Right ventricle myocardium superior (tissue), 1 donor: ENCODE results near the gene PAK2. TPM values are rescaled to one million over a fixed set of nuclear protein-coding genes. Genes with fewer than 3 reads are reported as not detected.
A peak's percentile ranks its signal among the peaks of the same experiment; 100 is the strongest.
"Not testable (repeated sequence)": the region's sequence is repeated elsewhere in the genome, so short reads cannot be mapped to it uniquely, and the experiment has no call there.

Experiments
- ATAC-seq: fragments of 200-7000 bp; cut with Tn5 transposase; one replicate; pipeline ENCODE4 v1.9.1; 2020; ENCODE audit warnings: mild to moderate bottlenecking; ENCODE audit not compliant: poor library complexity
- DNase-seq: peaks from one replicate; pipeline ENCODE4 v3.0.0-alpha.2; 2020
- intact Hi-C: fragments of 100-400 bp; cut with DNase I; formaldehyde crosslinking; loops from one replicate; pipeline ENCODE4 v1.11.2; 2022
- total RNA-seq: library from RNA; stranded (reverse); fragmentation: NEBNext Ultra II Directional; extraction: Animal tissue kit (Norgen Biotek cat#: 25700); gene quantifications from one replicate; pipeline ENCODE4 v1.2.1, GENCODE V29; 2021
- donor health status: DM: no; HTN: yes; CAD: no; lungs with severe emphysema.

The PAK2 gene
- total RNA-seq, 1 donor from 2014 or later, result 40.6 TPM

- intact Hi-C loops, result no loop called here
- ATAC-seq, result no peak
Measured at GRCh38 chr3:196821806-196822355, 82.2 kb downstream of the PAK2 start.

GRCh38 chr3:196829651-196830050 lies 90.0 kb downstream of the PAK2 start:
- intact Hi-C loops, DNase-seq, ATAC-seq: not testable (repeated sequence)

More at GRCh38 chr3:196821806-196822355, 82.2 kb downstream of the PAK2 start:
- DNase-seq, result no peak

- intact Hi-C loops, result no loop called here
- ATAC-seq, result no peak
- no peak for DNase-seq
Measured at GRCh38 chr3:196835086-196835485, 95.4 kb downstream of the PAK2 start.

- DNase-seq, intact Hi-C loops, ATAC-seq: not testable (repeated sequence)
Measured at GRCh38 chr3:196836626-196837025, 97.0 kb downstream of the PAK2 start.

GRCh38 chr3:196837819-196838420 lies 98.3 kb downstream of the PAK2 start:
- peak; percentile 62 for DNase-seq
- no peak for ATAC-seq
- intact Hi-C loops, result no loop called here

GRCh38 chr3:196839351-196839750 lies 99.7 kb downstream of the PAK2 start:
- DNase-seq, ATAC-seq, intact Hi-C loops: not testable (repeated sequence)

GRCh38 chr3:196842567-196843434 lies 103.1 kb downstream of the PAK2 start:
- intact Hi-C loops, result no loop called here
- DNase-seq (no peak), ATAC-seq (no peak)

- DNase-seq (no peak), ATAC-seq (no peak)
- intact Hi-C loops, result no loop called here
Measured at GRCh38 chr3:196843435-196844110, 103.9 kb downstream of the PAK2 start.

GRCh38 chr3:196844235-196845219 lies 104.9 kb downstream of the PAK2 start:
- ATAC-seq, DNase-seq, intact Hi-C loops: not testable (repeated sequence)

- DNase-seq, intact Hi-C loops, ATAC-seq: not testable (repeated sequence)
Measured at GRCh38 chr3:196848375-196848774, 108.7 kb downstream of the PAK2 start.

GRCh38 chr3:196849180-196849741 lies 109.6 kb downstream of the PAK2 start:
- no peak for ATAC-seq
- intact Hi-C loops, result no loop called here
- DNase-seq, result no peak

- intact Hi-C loops, result loop anchor here (10.0 kb wide), 1 partner anchor 82 kb away; the partner anchor contains the start of gene NCBP2
- DNase-seq, ATAC-seq: not testable (repeated sequence)
Measured at GRCh38 chr3:196863000-196863399, 123.3 kb downstream of the PAK2 start.

GRCh38 chr3:196867155-196867506 lies 127.5 kb downstream of the PAK2 start:
- DNase-seq (no peak), ATAC-seq (no peak)
- intact Hi-C loops, result loop anchor here (10.0 kb wide), 1 partner anchor 78 kb away; the partner anchor contains the start of gene NCBP2

- DNase-seq (peak; percentile 95), ATAC-seq (peak; percentile 100)
- intact Hi-C loops, result loop anchor here (10.0 kb wide), 1 partner anchor 77 kb away; the partner anchor contains the start of gene NCBP2
Measured at GRCh38 chr3:196867507-196868296, 128.0 kb downstream of the PAK2 start, which contains the start of gene SENP5. Gene SENP5, plus strand, starts transcription at chr3:196867920. Its CDS starts 17,262 bp downstream, at chr3:196885182.

GRCh38 chr3:196868297-196868661 lies 128.6 kb downstream of the PAK2 start:
- peak; percentile 14 for ATAC-seq
- DNase-seq, result peak; percentile 44
- intact Hi-C loops, result loop anchor here (10.0 kb wide), 1 partner anchor 77 kb away; the partner anchor contains the start of gene NCBP2

GRCh38 chr3:196872316-196872715 lies 132.7 kb downstream of the PAK2 start:
- intact Hi-C loops, result no loop called here
- DNase-seq, result no peak
- no peak for ATAC-seq
